Measurements from ENCODE around the gene PCP2. TPM values are rescaled to one million over a fixed set of nuclear protein-coding genes. Genes with fewer than 3 reads are reported as not detected.

Gene PCP2
- total and polyA plus RNA-seq, 2 of the 13 experiments (the other 11 are each of a cell fraction or from before 2014, with no cell fraction given) = 0.62 TPM; not detected in 1

DNA sequence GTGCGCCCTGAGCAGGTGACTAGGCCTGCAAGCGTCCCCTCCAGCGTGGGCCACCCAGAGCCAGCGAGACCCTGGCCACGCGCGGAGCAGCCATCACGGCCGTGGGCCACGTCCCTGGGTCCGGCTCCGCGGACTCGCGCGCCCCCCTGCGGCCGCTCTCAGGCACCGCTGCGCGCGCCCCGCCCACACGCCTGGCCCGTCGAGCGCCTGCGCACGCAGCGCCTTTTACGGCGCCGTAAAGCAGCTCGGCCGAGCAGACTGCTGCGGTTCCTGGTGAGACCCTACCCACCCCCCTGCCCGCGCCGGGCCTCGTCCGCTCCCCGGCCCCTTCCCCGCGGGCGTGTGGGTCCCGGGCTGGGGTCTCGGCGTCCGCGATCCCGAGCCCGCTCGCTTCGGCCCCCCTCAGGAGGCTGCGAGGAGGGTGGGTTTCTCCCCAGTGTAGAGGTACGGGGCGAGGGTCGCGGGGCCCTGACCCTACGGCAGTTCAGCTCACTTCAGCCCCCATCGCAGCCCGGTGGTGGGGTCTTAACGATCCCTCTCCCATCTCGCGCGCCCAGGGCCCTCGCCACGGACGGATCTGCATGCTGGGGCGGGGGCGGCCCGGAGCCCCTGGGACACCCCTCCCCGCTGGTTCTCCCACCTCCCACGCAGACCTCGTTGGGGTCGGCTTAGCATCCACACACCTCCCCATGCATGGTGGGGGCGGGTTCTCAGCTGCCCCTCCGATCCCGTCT, 47.3 kb upstream of the PCP2 start, which contains the start of gene TRAPPC5 (continued):
- TF ChIP-seq AGO1 (IDR thresholded peaks at IDR 0.05; ENCODE audit: low read depth, low read length, poor library complexity, severe bottlenecking) = peak; percentile 38
- peak; percentile 15; the same call in 1 of the 2 replicates for TF ChIP-seq MEIS1 (CRISPR knock-in tag; IDR thresholded peaks at IDR 0.05; ENCODE audit: borderline replicate concordance)
- no peak for TF ChIP-seq ADNP (CRISPR knock-in tag; IDR thresholded peaks at IDR 0.05)
- TF ChIP-seq, protein P1, sequence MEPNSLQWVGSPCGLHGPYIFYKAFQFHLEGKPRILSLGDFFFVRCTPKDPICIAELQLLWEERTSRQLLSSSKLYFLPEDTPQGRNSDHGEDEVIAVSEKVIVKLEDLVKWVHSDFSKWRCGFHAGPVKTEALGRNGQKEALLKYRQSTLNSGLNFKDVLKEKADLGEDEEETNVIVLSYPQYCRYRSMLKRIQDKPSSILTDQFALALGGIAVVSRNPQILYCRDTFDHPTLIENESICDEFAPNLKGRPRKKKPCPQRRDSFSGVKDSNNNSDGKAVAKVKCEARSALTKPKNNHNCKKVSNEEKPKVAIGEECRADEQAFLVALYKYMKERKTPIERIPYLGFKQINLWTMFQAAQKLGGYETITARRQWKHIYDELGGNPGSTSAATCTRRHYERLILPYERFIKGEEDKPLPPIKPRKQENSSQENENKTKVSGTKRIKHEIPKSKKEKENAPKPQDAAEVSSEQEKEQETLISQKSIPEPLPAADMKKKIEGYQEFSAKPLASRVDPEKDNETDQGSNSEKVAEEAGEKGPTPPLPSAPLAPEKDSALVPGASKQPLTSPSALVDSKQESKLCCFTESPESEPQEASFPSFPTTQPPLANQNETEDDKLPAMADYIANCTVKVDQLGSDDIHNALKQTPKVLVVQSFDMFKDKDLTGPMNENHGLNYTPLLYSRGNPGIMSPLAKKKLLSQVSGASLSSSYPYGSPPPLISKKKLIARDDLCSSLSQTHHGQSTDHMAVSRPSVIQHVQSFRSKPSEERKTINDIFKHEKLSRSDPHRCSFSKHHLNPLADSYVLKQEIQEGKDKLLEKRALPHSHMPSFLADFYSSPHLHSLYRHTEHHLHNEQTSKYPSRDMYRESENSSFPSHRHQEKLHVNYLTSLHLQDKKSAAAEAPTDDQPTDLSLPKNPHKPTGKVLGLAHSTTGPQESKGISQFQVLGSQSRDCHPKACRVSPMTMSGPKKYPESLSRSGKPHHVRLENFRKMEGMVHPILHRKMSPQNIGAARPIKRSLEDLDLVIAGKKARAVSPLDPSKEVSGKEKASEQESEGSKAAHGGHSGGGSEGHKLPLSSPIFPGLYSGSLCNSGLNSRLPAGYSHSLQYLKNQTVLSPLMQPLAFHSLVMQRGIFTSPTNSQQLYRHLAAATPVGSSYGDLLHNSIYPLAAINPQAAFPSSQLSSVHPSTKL (CRISPR knock-in tag; IDR thresholded peaks at IDR 0.05) = peak; percentile 33; the same call in 1 of the 2 replicates
- TF ChIP-seq, protein P2, sequence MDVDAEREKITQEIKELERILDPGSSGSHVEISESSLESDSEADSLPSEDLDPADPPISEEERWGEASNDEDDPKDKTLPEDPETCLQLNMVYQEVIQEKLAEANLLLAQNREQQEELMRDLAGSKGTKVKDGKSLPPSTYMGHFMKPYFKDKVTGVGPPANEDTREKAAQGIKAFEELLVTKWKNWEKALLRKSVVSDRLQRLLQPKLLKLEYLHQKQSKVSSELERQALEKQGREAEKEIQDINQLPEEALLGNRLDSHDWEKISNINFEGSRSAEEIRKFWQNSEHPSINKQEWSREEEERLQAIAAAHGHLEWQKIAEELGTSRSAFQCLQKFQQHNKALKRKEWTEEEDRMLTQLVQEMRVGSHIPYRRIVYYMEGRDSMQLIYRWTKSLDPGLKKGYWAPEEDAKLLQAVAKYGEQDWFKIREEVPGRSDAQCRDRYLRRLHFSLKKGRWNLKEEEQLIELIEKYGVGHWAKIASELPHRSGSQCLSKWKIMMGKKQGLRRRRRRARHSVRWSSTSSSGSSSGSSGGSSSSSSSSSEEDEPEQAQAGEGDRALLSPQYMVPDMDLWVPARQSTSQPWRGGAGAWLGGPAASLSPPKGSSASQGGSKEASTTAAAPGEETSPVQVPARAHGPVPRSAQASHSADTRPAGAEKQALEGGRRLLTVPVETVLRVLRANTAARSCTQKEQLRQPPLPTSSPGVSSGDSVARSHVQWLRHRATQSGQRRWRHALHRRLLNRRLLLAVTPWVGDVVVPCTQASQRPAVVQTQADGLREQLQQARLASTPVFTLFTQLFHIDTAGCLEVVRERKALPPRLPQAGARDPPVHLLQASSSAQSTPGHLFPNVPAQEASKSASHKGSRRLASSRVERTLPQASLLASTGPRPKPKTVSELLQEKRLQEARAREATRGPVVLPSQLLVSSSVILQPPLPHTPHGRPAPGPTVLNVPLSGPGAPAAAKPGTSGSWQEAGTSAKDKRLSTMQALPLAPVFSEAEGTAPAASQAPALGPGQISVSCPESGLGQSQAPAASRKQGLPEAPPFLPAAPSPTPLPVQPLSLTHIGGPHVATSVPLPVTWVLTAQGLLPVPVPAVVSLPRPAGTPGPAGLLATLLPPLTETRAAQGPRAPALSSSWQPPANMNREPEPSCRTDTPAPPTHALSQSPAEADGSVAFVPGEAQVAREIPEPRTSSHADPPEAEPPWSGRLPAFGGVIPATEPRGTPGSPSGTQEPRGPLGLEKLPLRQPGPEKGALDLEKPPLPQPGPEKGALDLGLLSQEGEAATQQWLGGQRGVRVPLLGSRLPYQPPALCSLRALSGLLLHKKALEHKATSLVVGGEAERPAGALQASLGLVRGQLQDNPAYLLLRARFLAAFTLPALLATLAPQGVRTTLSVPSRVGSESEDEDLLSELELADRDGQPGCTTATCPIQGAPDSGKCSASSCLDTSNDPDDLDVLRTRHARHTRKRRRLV (CRISPR knock-in tag; IDR thresholded peaks at IDR 0.05) = no peak
- TF ChIP-seq, protein P3, sequence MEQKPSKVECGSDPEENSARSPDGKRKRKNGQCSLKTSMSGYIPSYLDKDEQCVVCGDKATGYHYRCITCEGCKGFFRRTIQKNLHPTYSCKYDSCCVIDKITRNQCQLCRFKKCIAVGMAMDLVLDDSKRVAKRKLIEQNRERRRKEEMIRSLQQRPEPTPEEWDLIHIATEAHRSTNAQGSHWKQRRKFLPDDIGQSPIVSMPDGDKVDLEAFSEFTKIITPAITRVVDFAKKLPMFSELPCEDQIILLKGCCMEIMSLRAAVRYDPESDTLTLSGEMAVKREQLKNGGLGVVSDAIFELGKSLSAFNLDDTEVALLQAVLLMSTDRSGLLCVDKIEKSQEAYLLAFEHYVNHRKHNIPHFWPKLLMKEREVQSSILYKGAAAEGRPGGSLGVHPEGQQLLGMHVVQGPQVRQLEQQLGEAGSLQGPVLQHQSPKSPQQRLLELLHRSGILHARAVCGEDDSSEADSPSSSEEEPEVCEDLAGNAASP (CRISPR knock-in tag; IDR thresholded peaks at IDR 0.05; ENCODE audit: borderline replicate concordance) = no peak
- TF ChIP-seq, protein P4, sequence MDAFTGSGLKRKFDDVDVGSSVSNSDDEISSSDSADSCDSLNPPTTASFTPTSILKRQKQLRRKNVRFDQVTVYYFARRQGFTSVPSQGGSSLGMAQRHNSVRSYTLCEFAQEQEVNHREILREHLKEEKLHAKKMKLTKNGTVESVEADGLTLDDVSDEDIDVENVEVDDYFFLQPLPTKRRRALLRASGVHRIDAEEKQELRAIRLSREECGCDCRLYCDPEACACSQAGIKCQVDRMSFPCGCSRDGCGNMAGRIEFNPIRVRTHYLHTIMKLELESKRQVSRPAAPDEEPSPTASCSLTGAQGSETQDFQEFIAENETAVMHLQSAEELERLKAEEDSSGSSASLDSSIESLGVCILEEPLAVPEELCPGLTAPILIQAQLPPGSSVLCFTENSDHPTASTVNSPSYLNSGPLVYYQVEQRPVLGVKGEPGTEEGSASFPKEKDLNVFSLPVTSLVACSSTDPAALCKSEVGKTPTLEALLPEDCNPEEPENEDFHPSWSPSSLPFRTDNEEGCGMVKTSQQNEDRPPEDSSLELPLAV (CRISPR knock-in tag; conservative IDR thresholded peaks at IDR 0.05; ENCODE audit: low read depth) = no peak
- TF ChIP-seq ZNF720 (CRISPR knock-in tag; IDR thresholded peaks at IDR 0.05) = no peak
- TF ChIP-seq SP140L (CRISPR knock-in tag; IDR thresholded peaks at IDR 0.05; ENCODE audit: borderline replicate concordance) = no peak
- TF ChIP-seq, protein P5, sequence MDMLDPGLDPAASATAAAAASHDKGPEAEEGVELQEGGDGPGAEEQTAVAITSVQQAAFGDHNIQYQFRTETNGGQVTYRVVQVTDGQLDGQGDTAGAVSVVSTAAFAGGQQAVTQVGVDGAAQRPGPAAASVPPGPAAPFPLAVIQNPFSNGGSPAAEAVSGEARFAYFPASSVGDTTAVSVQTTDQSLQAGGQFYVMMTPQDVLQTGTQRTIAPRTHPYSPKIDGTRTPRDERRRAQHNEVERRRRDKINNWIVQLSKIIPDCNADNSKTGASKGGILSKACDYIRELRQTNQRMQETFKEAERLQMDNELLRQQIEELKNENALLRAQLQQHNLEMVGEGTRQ (IDR thresholded peaks at IDR 0.05; ENCODE audit: low read depth, low read length) = no peak
- TF ChIP-seq, protein P5 (CRISPR knock-in tag; IDR thresholded peaks at IDR 0.05; ENCODE audit: borderline replicate concordance) = no peak
- no peak for TF ChIP-seq ZNF430 (CRISPR knock-in tag; IDR thresholded peaks at IDR 0.05)
- TF ChIP-seq, protein P6, sequence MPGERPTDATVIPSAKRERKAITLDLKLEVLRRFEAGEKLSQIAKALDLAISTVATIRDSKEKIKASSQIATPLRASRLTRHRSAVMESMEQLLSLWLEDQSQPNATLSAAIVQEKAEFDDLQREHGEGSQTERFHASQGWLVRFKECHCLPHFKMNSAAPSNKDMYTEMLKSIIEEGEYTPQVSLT (CRISPR knock-in tag; IDR thresholded peaks at IDR 0.05; ENCODE audit: borderline replicate concordance, low read depth) = no peak
